ENCODE data around the gene PPP2R5E. TPM values are rescaled to one million over a fixed set of nuclear protein-coding genes. Genes with fewer than 3 reads are reported as not detected.

The PPP2R5E gene
- total RNA-seq, 3 donors from 2014 or later, result 23.0 to 29.9 (median 23.6) TPM

GRCh38 chr14:63496837-63497400 is 46.3 kb downstream of the PPP2R5E start:
- TF ChIP-seq POLR2A (IDR thresholded peaks at IDR 0.05), result no peak
- TF ChIP-seq CTCF (IDR thresholded peaks at IDR 0.05), result no peak
- no peak for TF ChIP-seq POLR2AphosphoS5 (IDR thresholded peaks at IDR 0.05)
- DNase-seq (ENCODE audit: low spot score in 2 of 2), result no peak
- Histone ChIP-seq H3K27ac (no peak overlapping the region), H3K27me3 (no peaks in the 10 kb centered on the region), H3K9me3 (no peaks in the 10 kb centered on the region), H3K36me3 (no peaks in the 10 kb centered on the region), H3K4me1 (no peaks in the 10 kb centered on the region), H3K4me3 (no peak overlapping the region)
- intact Hi-C loops (cut with DNase I; ENCODE audit: low total_unique reads), result no loop called here

- DNase-seq (ENCODE audit: low spot score in 2 of 2), result no peak
- H3K27ac ChIP-seq, result no peak overlapping the region
- H3K27me3 ChIP-seq, result no peaks in the 10 kb centered on the region
- intact Hi-C loops (cut with DNase I; ENCODE audit: low total_unique reads), result no loop called here
- no peaks in the 10 kb centered on the region for H3K4me1 ChIP-seq
- TF ChIP-seq POLR2A (IDR thresholded peaks at IDR 0.05), result no peak
- TF ChIP-seq POLR2AphosphoS5 (IDR thresholded peaks at IDR 0.05), result no peak
- TF ChIP-seq CTCF (IDR thresholded peaks at IDR 0.05), result no peak
- H3K4me3 ChIP-seq, result no peak overlapping the region
- no peaks in the 10 kb centered on the region for H3K9me3 ChIP-seq
- H3K36me3 ChIP-seq, result no peaks in the 10 kb centered on the region
Observed at GRCh38 chr14:63493246-63493645, 49.9 kb downstream of the PPP2R5E start.

- no peak for TF ChIP-seq POLR2A (IDR thresholded peaks at IDR 0.05)
- TF ChIP-seq POLR2AphosphoS5 (IDR thresholded peaks at IDR 0.05), result no peak
- no peak for TF ChIP-seq CTCF (IDR thresholded peaks at IDR 0.05)
- H3K4me1 ChIP-seq, result no peaks in the 10 kb centered on the region
- intact Hi-C loops (cut with DNase I; ENCODE audit: low total_unique reads), result no loop called here
Observed at GRCh38 chr14:63492391-63492790, 50.8 kb downstream of the PPP2R5E start.

GRCh38 chr14:63487724-63488123 is 55.5 kb downstream of the PPP2R5E start:
- Histone ChIP-seq H3K9me3 (no peaks in the 10 kb centered on the region), H3K4me1 (no peaks in the 10 kb centered on the region), H3K36me3 (no peaks in the 10 kb centered on the region), H3K27ac (no peak overlapping the region), H3K4me3 (no peak overlapping the region), H3K27me3 (no peaks in the 10 kb centered on the region)
- intact Hi-C loops (cut with DNase I; ENCODE audit: low total_unique reads), result no loop called here
- DNase-seq (ENCODE audit: low spot score in 2 of 2), result no peak
- no peak for TF ChIP-seq POLR2A (IDR thresholded peaks at IDR 0.05)
- no peak for TF ChIP-seq POLR2AphosphoS5 (IDR thresholded peaks at IDR 0.05)
- no peak for TF ChIP-seq CTCF (IDR thresholded peaks at IDR 0.05)

More at GRCh38 chr14:63492391-63492790, 50.8 kb downstream of the PPP2R5E start:
- Histone ChIP-seq H3K36me3 (no peaks in the 10 kb centered on the region), H3K9me3 (no peaks in the 10 kb centered on the region), H3K27ac (no peak overlapping the region), H3K27me3 (no peaks in the 10 kb centered on the region), H3K4me3 (no peak overlapping the region)
- no peak for DNase-seq (ENCODE audit: low spot score in 2 of 2)

GRCh38 chr14:63486738-63487137 is 56.4 kb downstream of the PPP2R5E start:
- TF ChIP-seq POLR2A (IDR thresholded peaks at IDR 0.05) (no peak), POLR2AphosphoS5 (IDR thresholded peaks at IDR 0.05) (no peak), CTCF (IDR thresholded peaks at IDR 0.05) (no peak)
- Histone ChIP-seq H3K27me3 (no peaks in the 10 kb centered on the region), H3K27ac (no peak overlapping the region), H3K9me3 (no peaks in the 10 kb centered on the region), H3K4me3 (no peak overlapping the region), H3K4me1 (no peaks in the 10 kb centered on the region), H3K36me3 (no peaks in the 10 kb centered on the region)
- no peak for DNase-seq (ENCODE audit: low spot score in 2 of 2)
- intact Hi-C loops (cut with DNase I; ENCODE audit: low total_unique reads), result no loop called here

Data from breast epithelium (tissue), 4 donors.